ENCODE measurements around the gene RFWD3. TPM values are rescaled to one million over a fixed set of nuclear protein-coding genes. Genes with fewer than 3 reads are reported as not detected.

Gene RFWD3
- total RNA-seq, 4 donors from 2014 or later, result 6.8 to 13.3 (median 10.1) TPM

DNA sequence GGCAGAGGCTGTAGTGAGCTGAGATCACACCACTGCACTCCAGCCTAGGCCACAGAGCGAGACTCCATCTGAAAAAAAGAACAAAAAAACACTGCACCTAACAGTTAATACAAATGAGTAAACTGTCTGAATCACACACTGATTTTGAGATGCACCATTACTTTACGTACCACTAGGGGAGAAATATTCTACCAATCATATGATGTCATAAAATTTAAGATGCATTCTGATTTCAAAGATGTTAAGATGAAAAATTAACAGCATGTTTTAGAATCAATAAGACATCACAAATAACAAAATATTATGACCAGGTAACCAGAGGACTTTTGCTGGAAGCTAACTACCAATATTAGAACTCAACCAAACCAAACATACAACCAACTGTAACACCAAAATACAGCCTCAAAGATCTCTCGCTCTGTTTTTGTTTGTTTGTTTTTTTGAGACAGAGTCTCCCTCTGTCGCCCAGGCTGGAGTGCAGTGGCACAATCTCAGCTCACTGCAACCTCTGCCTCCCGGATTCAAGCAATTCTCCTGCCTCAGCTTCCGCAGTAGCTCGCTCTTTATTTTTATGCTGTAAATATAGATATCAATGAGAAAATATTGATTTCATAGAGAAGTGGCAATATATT lies 91.4 kb downstream of the RFWD3 start:
- 91% methylated on average over 7 of the region's 7 CpGs for WGBS

GRCh38 chr16:74574146-74574545 lies 92.5 kb downstream of the RFWD3 start:
- no peak overlapping the region for H3K27ac ChIP-seq (replicated peaks in 1 of 4)
- no peak for DNase-seq (ENCODE audit: extremely low spot score)
- intact Hi-C loops (cut with DNase I), result no loop called here
- 66% methylated on average over 2 of the region's 2 CpGs for WGBS
- H3K27me3 ChIP-seq, result no peaks in the 10 kb centered on the region
- H3K9me3 ChIP-seq, result no peaks in the 10 kb centered on the region
- peaks cover 14 to 30% (median 22%) of the 10 kb centered on the region in 4 donors for H3K4me1 ChIP-seq
- TF ChIP-seq POLR2AphosphoS5 (IDR thresholded peaks at IDR 0.05) (no peak), EP300 (IDR thresholded peaks at IDR 0.05) (no peak), POLR2A (IDR thresholded peaks at IDR 0.05; ENCODE audit: low read depth) (no peak)
- TF ChIP-seq, protein P1, sequence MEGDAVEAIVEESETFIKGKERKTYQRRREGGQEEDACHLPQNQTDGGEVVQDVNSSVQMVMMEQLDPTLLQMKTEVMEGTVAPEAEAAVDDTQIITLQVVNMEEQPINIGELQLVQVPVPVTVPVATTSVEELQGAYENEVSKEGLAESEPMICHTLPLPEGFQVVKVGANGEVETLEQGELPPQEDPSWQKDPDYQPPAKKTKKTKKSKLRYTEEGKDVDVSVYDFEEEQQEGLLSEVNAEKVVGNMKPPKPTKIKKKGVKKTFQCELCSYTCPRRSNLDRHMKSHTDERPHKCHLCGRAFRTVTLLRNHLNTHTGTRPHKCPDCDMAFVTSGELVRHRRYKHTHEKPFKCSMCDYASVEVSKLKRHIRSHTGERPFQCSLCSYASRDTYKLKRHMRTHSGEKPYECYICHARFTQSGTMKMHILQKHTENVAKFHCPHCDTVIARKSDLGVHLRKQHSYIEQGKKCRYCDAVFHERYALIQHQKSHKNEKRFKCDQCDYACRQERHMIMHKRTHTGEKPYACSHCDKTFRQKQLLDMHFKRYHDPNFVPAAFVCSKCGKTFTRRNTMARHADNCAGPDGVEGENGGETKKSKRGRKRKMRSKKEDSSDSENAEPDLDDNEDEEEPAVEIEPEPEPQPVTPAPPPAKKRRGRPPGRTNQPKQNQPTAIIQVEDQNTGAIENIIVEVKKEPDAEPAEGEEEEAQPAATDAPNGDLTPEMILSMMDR (IDR thresholded peaks at IDR 0.05), result no peak
- H3K4me3 ChIP-seq, result no peak overlapping the region
- no peaks in the 10 kb centered on the region for H3K36me3 ChIP-seq

More for the DNA sequence above, 91.4 kb downstream of the RFWD3 start:
- no peak for TF ChIP-seq EP300 (IDR thresholded peaks at IDR 0.05)
- no peak for TF ChIP-seq POLR2A (IDR thresholded peaks at IDR 0.05; ENCODE audit: low read depth)
- TF ChIP-seq, protein P1 (IDR thresholded peaks at IDR 0.05), result no peak
- no peak for TF ChIP-seq POLR2AphosphoS5 (IDR thresholded peaks at IDR 0.05)
- peaks cover 14 to 27% (median 25%) of the 10 kb centered on the region in 4 donors for H3K4me1 ChIP-seq
- no peak overlapping the region for H3K27ac ChIP-seq (replicated peaks in 1 of 4)
- no peaks in the 10 kb centered on the region for H3K36me3 ChIP-seq
- no peak for DNase-seq (ENCODE audit: extremely low spot score)
- intact Hi-C loops (cut with DNase I), result no loop called here
- H3K27me3 ChIP-seq, result no peaks in the 10 kb centered on the region
- no peak overlapping the region for H3K4me3 ChIP-seq
- H3K9me3 ChIP-seq, result no peaks in the 10 kb centered on the region

- 83% methylated on average over 8 of the region's 8 CpGs for WGBS
- H3K4me1 ChIP-seq, result peaks cover 10 to 27% (median 19%) of the 10 kb centered on the region in 4 donors
- no peak for DNase-seq (ENCODE audit: extremely low spot score)
- no peaks in the 10 kb centered on the region for H3K27me3 ChIP-seq
- no peaks in the 10 kb centered on the region for H3K36me3 ChIP-seq
- no peaks in the 10 kb centered on the region for H3K9me3 ChIP-seq
- H3K4me3 ChIP-seq, result no peak overlapping the region
- no peak for TF ChIP-seq POLR2AphosphoS5 (IDR thresholded peaks at IDR 0.05)
- no peak for TF ChIP-seq EP300 (IDR thresholded peaks at IDR 0.05)
- H3K27ac ChIP-seq (replicated peaks in 1 of 4), result no peak overlapping the region
- intact Hi-C loops (cut with DNase I), result no loop called here
These were observed 93.1 kb downstream of the RFWD3 start for GRCh38 chr16:74573622-74574021.

Other genes with a start within 250 kb of the RFWD3 start
- 1 to 10 TPM in 1 of 4 donors, not detected in 3; 1.2 TPM for gene CLEC18B, start 245.4 kb downstream of the RFWD3 start, total RNA-seq
- gene GLG1, start 59.8 kb downstream of the RFWD3 start, total RNA-seq, result 100 to 1,000 TPM in 3 of 4 donors, 10 to 100 TPM in 1; 92.8 to 128 (median 121) TPM
- 10 to 100 TPM in 1 of 4 donors, 1 to 10 TPM in 3; 5.8 to 19.9 (median 7.3) TPM for gene MLKL, start 34.0 kb upstream of the RFWD3 start, total RNA-seq
- gene FA2H, start 107.9 kb upstream of the RFWD3 start, total RNA-seq, result under 1 TPM in 3 of 4 donors, not detected in 1; 0.50 to 0.92 (median 0.52) TPM